ENCODE results near the gene TSPAN3. TPM values are rescaled to one million over a fixed set of nuclear protein-coding genes. Genes with fewer than 3 reads are reported as not detected.

TSPAN3 gene
- total RNA-seq, 1 experiment from 2014 or later, result 140 TPM

GRCh38 chr15:77081971-77082370 lies 11.1 kb upstream of the TSPAN3 start:
- ATAC-seq (no peak), DNase-seq (no peak)
- Histone ChIP-seq H3K9ac (ENCODE audit: low read length) (no peak overlapping the region), H3K9me3 (ENCODE audit: low read length) (no peaks in the 10 kb centered on the region), H3K4me3 (ENCODE audit: low read length) (no peak overlapping the region), H4K20me1 (ENCODE audit: low read length) (no peaks in the 10 kb centered on the region), H3K27me3 (ENCODE audit: low read length) (no peaks in the 10 kb centered on the region), H3K4me2 (ENCODE audit: low read length) (no peak overlapping the region), H2AFZ (ENCODE audit: low read length) (no peak overlapping the region), H3F3A (ENCODE audit: low read length, unreplicated experiment) (no peaks in the 10 kb centered on the region), H3K4me1 (ENCODE audit: insufficient read depth, low read length) (peaks cover 6% of the 10 kb centered on the region), H3K79me2 (ENCODE audit: low read length) (no peaks in the 10 kb centered on the region), H3K9me2 (replicated peaks; ENCODE audit: low read length) (no peaks in the 10 kb centered on the region), H3K27ac (ENCODE audit: low read length) (no peak overlapping the region), H3K36me3 (ENCODE audit: low read depth, low read length) (no peaks in the 10 kb centered on the region)
- ChIA-PET POLR2A (ENCODE audit: unreplicated experiment) (no interaction called here), CTCF (no interaction called here)
- BruUV-seq (replicated peaks), result no TSS peak
- TF ChIP-seq EZH2 (IDR thresholded peaks at IDR 0.05; ENCODE audit: low read length, unreplicated experiment) (no peak), EZH2phosphoT487 (IDR thresholded peaks at IDR 0.05; ENCODE audit: borderline replicate concordance, low read length) (no peak), CTCF (conservative IDR thresholded peaks at IDR 0.05; ENCODE audit: low read depth, low read length) (no peak)
- intact Hi-C loops (cut with micrococcal nuclease), result no loop called here

GRCh38 chr15:77076323-77076915 lies 5.5 kb upstream of the TSPAN3 start:
- POLR2A ChIA-PET (ENCODE audit: unreplicated experiment), result no interaction called here
- peaks cover 5% of the 10 kb centered on the region; the same call in 1 of the 2 replicates for H3K4me1 ChIP-seq (ENCODE audit: insufficient read depth, low read length)
- intact Hi-C loops (cut with micrococcal nuclease), result no loop called here
- H2AFZ ChIP-seq (ENCODE audit: low read length), result no peak overlapping the region
- no peaks in the 10 kb centered on the region for H3K79me2 ChIP-seq (ENCODE audit: low read length)
- H3K4me2 ChIP-seq (ENCODE audit: low read length), result no peak overlapping the region
- no peak overlapping the region for H3K9ac ChIP-seq (ENCODE audit: low read length)
- H3K4me3 ChIP-seq (ENCODE audit: low read length), result no peak overlapping the region
- CTCF ChIA-PET, result no interaction called here
- H3K27ac ChIP-seq (ENCODE audit: low read length), result no peak overlapping the region
- H3K36me3 ChIP-seq (ENCODE audit: low read depth, low read length), result no peaks in the 10 kb centered on the region
- H3K9me3 ChIP-seq (ENCODE audit: low read length), result no peaks in the 10 kb centered on the region
- TF ChIP-seq EZH2phosphoT487 (IDR thresholded peaks at IDR 0.05; ENCODE audit: borderline replicate concordance, low read length) (no peak), CTCF (conservative IDR thresholded peaks at IDR 0.05; ENCODE audit: low read depth, low read length) (no peak), EZH2 (IDR thresholded peaks at IDR 0.05; ENCODE audit: low read length, unreplicated experiment) (no peak)
- H3F3A ChIP-seq (ENCODE audit: low read length, unreplicated experiment), result no peaks in the 10 kb centered on the region
- no peaks in the 10 kb centered on the region for H3K27me3 ChIP-seq (ENCODE audit: low read length)
- BruUV-seq (replicated peaks), result no TSS peak
- ATAC-seq (no peak), DNase-seq (no peak)
- no peaks in the 10 kb centered on the region for H4K20me1 ChIP-seq (ENCODE audit: low read length)
- H3K9me2 ChIP-seq (replicated peaks; ENCODE audit: low read length), result no peaks in the 10 kb centered on the region

DNA sequence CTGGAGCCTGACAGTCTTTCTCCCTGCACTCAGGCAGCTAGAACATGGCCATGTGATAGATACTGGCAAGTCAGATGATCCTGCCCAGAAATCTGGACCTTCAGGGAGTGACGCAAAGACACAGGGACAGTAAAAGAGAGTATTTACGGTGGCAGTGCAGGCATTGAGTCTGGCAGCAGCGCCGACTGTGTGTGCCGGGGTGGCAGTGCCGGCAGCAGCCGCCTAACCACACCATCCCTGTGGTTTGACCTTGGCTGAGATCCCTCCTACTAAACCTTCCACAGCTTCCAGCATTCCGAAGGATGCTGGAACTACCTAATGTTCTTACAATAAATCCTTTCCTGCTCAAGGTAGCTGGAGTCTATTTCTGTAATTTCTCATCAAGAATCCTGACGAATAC lies 4.6 kb upstream of the TSPAN3 start:
- H3K4me1 ChIP-seq (ENCODE audit: insufficient read depth, low read length), result peaks cover 8% of the 10 kb centered on the region; the same call in 1 of the 2 replicates
- DNase-seq (peak; percentile 81), ATAC-seq (peak; percentile 64)
- BruUV-seq (replicated peaks), result no TSS peak
- intact Hi-C loops (cut with micrococcal nuclease), result no loop called here
- no peaks in the 10 kb centered on the region for H3K79me2 ChIP-seq (ENCODE audit: low read length)
- H3K36me3 ChIP-seq (ENCODE audit: low read depth, low read length), result no peaks in the 10 kb centered on the region
- peak; percentile 34 for TF ChIP-seq CTCF (conservative IDR thresholded peaks at IDR 0.05; ENCODE audit: low read depth, low read length)
- TF ChIP-seq EZH2phosphoT487 (IDR thresholded peaks at IDR 0.05; ENCODE audit: borderline replicate concordance, low read length), result no peak
- no peak for TF ChIP-seq EZH2 (IDR thresholded peaks at IDR 0.05; ENCODE audit: low read length, unreplicated experiment)
- H2AFZ ChIP-seq (ENCODE audit: low read length), result no peak overlapping the region
- H3K27me3 ChIP-seq (ENCODE audit: low read length), result no peaks in the 10 kb centered on the region
- ChIA-PET CTCF (no interaction called here), POLR2A (ENCODE audit: unreplicated experiment) (no interaction called here)
- no peaks in the 10 kb centered on the region for H3F3A ChIP-seq (ENCODE audit: low read length, unreplicated experiment)
- H3K9me2 ChIP-seq (replicated peaks; ENCODE audit: low read length), result no peaks in the 10 kb centered on the region
- H3K4me3 ChIP-seq (ENCODE audit: low read length), result no peak overlapping the region
- no peaks in the 10 kb centered on the region for H3K9me3 ChIP-seq (ENCODE audit: low read length)
- no peak overlapping the region for H3K9ac ChIP-seq (ENCODE audit: low read length)
- 0 out of 2 replicates have a peak overlapping the region, but pooled peaks have one; percentile 24 for H3K4me2 ChIP-seq (ENCODE audit: low read length)
- no peaks in the 10 kb centered on the region for H4K20me1 ChIP-seq (ENCODE audit: low read length)
- no peak overlapping the region for H3K27ac ChIP-seq (ENCODE audit: low read length)

All from PC-3 (cell line).